Type B pancreatic cell (in vitro differentiated cells): Measurements from ENCODE around the gene PIM3. TPM values are rescaled to one million over a fixed set of nuclear protein-coding genes. Genes with fewer than 3 reads are reported as not detected.

Experiments used
- DNase-seq: peaks from one replicate; pipeline ENCODE4 v3.0.0; 2021; ENCODE audit warnings: mixed read lengths; ENCODE audit not compliant: unreplicated experiment; ENCODE audit errors: extremely low spot score
- H3K27ac Mint-ChIP-seq: 2 replicates; pipeline ENCODE4 v1.8.0; 2021; ENCODE audit warnings: mild to moderate bottlenecking, mixed read lengths
- H3K27me3 Mint-ChIP-seq: 2 replicates; pipeline ENCODE4 v1.8.0; 2021; ENCODE audit warnings: mixed read lengths
- H3K36me3 Mint-ChIP-seq: 2 replicates; pipeline ENCODE4 v1.8.0; 2021; ENCODE audit warnings: mixed read lengths
- H3K4me1 Mint-ChIP-seq: one replicate; pipeline ENCODE4 v1.8.0; 2021; ENCODE audit warnings: mixed read lengths; ENCODE audit not compliant: unreplicated experiment
- H3K4me3 Mint-ChIP-seq: 2 replicates; pipeline ENCODE4 v1.8.0; 2021; ENCODE audit warnings: mild to moderate bottlenecking, mixed read lengths
- H3K9me3 Mint-ChIP-seq: 2 replicates; pipeline ENCODE4 v1.8.0; 2021; ENCODE audit warnings: mixed read lengths
- total RNA-seq: library from RNA; stranded (reverse); gene quantifications from 2 replicates; pipeline ENCODE4 v1.2.1, GENCODE V29; 2021; ENCODE audit warnings: low replicate concordance
- TF ChIP-seq, protein P1 (sequence below): fragments of 200-600 bp; sonication (generic); conservative IDR thresholded peaks from 2 replicates; pipeline ENCODE4 v1.5.0; 2021; ENCODE audit warnings: antibody characterized with exemption, mild to moderate bottlenecking

The PIM3 gene
- total RNA-seq, 1 donor from 2014 or later, result 36.7 TPM

GRCh38 chr22:49965091-49966040 is 4.8 kb downstream of the PIM3 start:
- Mint-ChIP-seq H3K27ac (no peak overlapping the region), H3K9me3 (no peaks in the 10 kb centered on the region), H3K4me1 (peaks cover 4% of the 10 kb centered on the region), H3K27me3 (peaks cover under 1% of the 10 kb centered on the region), H3K36me3 (peaks cover 5% of the 10 kb centered on the region), H3K4me3 (no peak overlapping the region)
- DNase-seq, result no peak
- TF ChIP-seq, protein P1, sequence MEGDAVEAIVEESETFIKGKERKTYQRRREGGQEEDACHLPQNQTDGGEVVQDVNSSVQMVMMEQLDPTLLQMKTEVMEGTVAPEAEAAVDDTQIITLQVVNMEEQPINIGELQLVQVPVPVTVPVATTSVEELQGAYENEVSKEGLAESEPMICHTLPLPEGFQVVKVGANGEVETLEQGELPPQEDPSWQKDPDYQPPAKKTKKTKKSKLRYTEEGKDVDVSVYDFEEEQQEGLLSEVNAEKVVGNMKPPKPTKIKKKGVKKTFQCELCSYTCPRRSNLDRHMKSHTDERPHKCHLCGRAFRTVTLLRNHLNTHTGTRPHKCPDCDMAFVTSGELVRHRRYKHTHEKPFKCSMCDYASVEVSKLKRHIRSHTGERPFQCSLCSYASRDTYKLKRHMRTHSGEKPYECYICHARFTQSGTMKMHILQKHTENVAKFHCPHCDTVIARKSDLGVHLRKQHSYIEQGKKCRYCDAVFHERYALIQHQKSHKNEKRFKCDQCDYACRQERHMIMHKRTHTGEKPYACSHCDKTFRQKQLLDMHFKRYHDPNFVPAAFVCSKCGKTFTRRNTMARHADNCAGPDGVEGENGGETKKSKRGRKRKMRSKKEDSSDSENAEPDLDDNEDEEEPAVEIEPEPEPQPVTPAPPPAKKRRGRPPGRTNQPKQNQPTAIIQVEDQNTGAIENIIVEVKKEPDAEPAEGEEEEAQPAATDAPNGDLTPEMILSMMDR, result no peak

- H3K9me3 Mint-ChIP-seq, result no peaks in the 10 kb centered on the region
- H3K27ac Mint-ChIP-seq, result peak overlapping the region; percentile 55
- TF ChIP-seq, protein P1, result no peak
- H3K27me3 Mint-ChIP-seq, result peaks cover 7% of the 10 kb centered on the region
- H3K4me3 Mint-ChIP-seq, result no peak overlapping the region
- DNase-seq, result no peak
- peaks cover 8% of the 10 kb centered on the region for H3K4me1 Mint-ChIP-seq
- H3K36me3 Mint-ChIP-seq, result peaks cover 5% of the 10 kb centered on the region
These were observed 5.6 kb downstream of the PIM3 start for GRCh38 chr22:49966041-49966773.

DNA sequence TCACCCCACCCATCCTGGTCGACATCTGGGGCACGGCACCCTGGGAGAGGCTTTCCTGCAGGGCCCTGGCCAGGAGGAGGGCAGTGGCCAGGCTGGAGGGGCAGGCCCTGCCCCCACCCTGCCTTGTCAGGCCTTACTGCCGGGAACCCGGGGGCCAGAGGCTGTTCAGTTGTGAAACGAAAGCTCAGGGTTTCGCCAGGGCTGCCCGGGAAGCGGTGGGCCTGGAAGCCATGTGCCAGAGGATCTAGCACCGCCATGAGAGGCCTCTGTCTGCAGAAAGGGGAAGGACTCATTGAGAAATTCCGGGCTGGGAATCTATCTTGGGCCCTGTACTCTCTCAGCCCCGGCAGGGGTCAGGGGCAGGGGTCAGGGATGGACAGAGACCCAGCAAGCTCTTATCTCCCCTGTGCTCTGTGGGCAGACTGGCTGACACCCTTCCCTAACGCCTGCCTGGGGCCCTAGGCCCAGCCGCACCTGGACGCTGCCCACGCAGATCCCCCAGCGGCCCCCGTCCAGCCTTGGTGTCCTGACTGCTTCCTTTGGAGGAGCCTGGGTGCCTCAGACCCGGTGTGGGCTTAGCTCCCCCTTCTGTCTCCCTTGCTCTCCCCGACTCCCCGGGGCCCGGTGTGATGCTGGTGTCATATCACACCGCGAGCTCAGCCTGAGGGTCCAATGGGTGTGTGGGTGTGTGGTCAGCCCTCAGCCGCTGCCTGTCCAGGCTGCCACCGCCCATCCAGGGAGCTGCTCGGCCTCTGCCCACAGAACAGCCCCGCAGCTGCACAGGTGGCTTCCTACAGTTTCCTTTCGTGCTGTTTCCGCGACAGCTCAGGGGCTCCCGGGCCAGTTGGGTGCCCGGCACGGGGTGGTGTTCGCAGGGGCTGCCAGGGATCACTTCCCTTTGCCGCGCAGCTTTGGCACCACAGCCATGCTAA is 6.5 kb downstream of the PIM3 start:
- peak overlapping the region; percentile 79 for H3K27ac Mint-ChIP-seq
- H3K9me3 Mint-ChIP-seq, result no peaks in the 10 kb centered on the region
- DNase-seq, result no peak
- H3K4me1 Mint-ChIP-seq, result peaks cover 8% of the 10 kb centered on the region
- H3K36me3 Mint-ChIP-seq, result peaks cover 5% of the 10 kb centered on the region
- TF ChIP-seq, protein P1, result no peak
- H3K4me3 Mint-ChIP-seq, result no peak overlapping the region
- H3K27me3 Mint-ChIP-seq, result peaks cover 7% of the 10 kb centered on the region

- TF ChIP-seq, protein P1, result no peak
- H3K9me3 Mint-ChIP-seq, result no peaks in the 10 kb centered on the region
- peaks cover 8% of the 10 kb centered on the region for H3K4me1 Mint-ChIP-seq
- H3K27me3 Mint-ChIP-seq, result peaks cover 7% of the 10 kb centered on the region
- peak overlapping the region; percentile 79 for H3K27ac Mint-ChIP-seq
- H3K4me3 Mint-ChIP-seq, result no peak overlapping the region
- peaks cover 5% of the 10 kb centered on the region for H3K36me3 Mint-ChIP-seq
- no peak for DNase-seq
These were observed 7.2 kb downstream of the PIM3 start for GRCh38 chr22:49967706-49968208.

DNA sequence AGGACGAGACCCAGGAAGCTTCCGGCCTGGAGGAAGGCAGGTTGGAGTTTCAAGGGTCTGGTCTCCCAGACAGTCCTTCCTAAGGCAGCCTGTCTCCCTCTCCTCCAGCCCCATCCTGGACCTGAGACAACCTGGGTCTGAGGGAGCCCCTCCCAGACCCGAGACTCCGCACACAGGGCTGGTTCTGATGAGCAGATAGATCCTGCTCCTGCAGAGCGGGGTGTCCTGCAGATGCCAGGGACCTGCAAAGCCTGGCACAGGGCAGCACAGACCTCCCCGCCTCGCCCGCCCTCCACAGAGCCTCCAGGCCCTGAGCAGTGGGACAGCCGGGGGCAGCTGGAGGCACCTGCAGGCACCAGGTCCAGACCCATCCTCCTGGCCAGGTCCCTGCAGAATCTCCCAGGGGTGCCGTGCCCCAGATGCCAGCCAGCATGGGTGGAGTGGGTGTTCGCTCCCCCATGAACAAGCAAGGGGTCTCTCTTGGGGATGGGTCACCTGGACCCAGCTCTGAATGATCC is 7.8 kb downstream of the PIM3 start:
- Mint-ChIP-seq H3K27me3 (peaks cover 7% of the 10 kb centered on the region), H3K4me3 (no peak overlapping the region), H3K36me3 (peaks cover 5% of the 10 kb centered on the region), H3K9me3 (no peaks in the 10 kb centered on the region), H3K4me1 (peaks cover 8% of the 10 kb centered on the region), H3K27ac (peak overlapping the region; percentile 79)
- no peak for DNase-seq
- TF ChIP-seq, protein P1, result no peak
